ENCODE results near the gene IGSF8.

The IGSF8 gene

DNA sequence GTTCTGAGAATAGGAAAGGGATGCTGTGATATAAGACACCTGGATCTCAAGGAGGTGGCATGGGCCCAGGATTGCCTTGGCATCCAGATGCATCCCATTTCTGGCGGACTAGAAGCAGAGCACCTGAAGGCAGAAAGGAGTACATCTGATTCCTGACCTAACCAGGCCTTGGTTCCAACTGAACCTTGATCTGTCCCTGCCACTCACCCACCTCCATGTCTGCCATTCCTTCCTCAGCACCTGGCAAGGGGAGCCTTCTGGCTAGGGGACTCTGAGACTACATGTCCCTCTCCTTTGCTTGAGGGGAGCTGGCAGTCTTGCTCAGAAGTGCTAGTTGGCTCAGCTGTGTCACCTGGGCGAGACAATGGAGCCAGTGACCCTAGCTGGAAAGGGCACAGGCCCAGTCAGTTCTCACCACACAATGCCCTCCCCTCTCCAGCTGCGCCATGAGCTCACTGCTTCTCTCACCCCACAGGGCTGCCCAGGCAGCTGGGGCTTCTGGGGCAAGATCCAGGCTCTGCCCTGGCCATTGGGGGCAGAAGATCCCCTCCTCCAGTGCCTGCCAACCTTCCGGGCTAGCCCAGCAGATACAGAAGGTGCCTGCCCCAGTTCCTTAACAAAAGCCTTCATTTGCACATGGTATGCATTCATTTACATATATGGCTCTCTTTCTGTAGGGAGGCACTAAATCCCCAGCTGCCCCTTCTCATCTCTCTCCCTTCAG, 2.9 kb downstream of the IGSF8 start:
- Mint-ChIP-seq H3K4me1 (peaks cover 36% of the 10 kb centered on the region), H3K27me3 (ENCODE audit: low read depth, poor library complexity) (peaks cover 18% of the 10 kb centered on the region), H3K9me3 (no peaks in the 10 kb centered on the region), H3K4me3 (no peak overlapping the region), H3K36me3 (ENCODE audit: low read depth) (no peaks in the 10 kb centered on the region), H3K27ac (no peak overlapping the region)
- no peak for DNase-seq
- TF ChIP-seq, protein P1, sequence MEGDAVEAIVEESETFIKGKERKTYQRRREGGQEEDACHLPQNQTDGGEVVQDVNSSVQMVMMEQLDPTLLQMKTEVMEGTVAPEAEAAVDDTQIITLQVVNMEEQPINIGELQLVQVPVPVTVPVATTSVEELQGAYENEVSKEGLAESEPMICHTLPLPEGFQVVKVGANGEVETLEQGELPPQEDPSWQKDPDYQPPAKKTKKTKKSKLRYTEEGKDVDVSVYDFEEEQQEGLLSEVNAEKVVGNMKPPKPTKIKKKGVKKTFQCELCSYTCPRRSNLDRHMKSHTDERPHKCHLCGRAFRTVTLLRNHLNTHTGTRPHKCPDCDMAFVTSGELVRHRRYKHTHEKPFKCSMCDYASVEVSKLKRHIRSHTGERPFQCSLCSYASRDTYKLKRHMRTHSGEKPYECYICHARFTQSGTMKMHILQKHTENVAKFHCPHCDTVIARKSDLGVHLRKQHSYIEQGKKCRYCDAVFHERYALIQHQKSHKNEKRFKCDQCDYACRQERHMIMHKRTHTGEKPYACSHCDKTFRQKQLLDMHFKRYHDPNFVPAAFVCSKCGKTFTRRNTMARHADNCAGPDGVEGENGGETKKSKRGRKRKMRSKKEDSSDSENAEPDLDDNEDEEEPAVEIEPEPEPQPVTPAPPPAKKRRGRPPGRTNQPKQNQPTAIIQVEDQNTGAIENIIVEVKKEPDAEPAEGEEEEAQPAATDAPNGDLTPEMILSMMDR (IDR thresholded peaks at IDR 0.05) = no peak

GRCh38 chr1:160094806-160095205, 3.6 kb downstream of the IGSF8 start:
- Mint-ChIP-seq H3K4me3 (no peak overlapping the region), H3K27me3 (ENCODE audit: low read depth, poor library complexity) (peaks cover 15% of the 10 kb centered on the region), H3K27ac (no peak overlapping the region), H3K36me3 (ENCODE audit: low read depth) (no peaks in the 10 kb centered on the region), H3K4me1 (peaks cover 36% of the 10 kb centered on the region), H3K9me3 (no peaks in the 10 kb centered on the region)
- TF ChIP-seq, protein P1 (IDR thresholded peaks at IDR 0.05) = no peak
- no peak for DNase-seq

- Mint-ChIP-seq H3K9me3 (no peaks in the 10 kb centered on the region), H3K4me1 (peaks cover 33% of the 10 kb centered on the region), H3K27ac (no peak overlapping the region), H3K4me3 (no peak overlapping the region), H3K27me3 (ENCODE audit: low read depth, poor library complexity) (peaks cover 12% of the 10 kb centered on the region), H3K36me3 (ENCODE audit: low read depth) (no peaks in the 10 kb centered on the region)
- DNase-seq = no peak
- TF ChIP-seq, protein P1 (IDR thresholded peaks at IDR 0.05) = no peak
Observed at GRCh38 chr1:160094291-160094625, 4.2 kb downstream of the IGSF8 start.

DNA sequence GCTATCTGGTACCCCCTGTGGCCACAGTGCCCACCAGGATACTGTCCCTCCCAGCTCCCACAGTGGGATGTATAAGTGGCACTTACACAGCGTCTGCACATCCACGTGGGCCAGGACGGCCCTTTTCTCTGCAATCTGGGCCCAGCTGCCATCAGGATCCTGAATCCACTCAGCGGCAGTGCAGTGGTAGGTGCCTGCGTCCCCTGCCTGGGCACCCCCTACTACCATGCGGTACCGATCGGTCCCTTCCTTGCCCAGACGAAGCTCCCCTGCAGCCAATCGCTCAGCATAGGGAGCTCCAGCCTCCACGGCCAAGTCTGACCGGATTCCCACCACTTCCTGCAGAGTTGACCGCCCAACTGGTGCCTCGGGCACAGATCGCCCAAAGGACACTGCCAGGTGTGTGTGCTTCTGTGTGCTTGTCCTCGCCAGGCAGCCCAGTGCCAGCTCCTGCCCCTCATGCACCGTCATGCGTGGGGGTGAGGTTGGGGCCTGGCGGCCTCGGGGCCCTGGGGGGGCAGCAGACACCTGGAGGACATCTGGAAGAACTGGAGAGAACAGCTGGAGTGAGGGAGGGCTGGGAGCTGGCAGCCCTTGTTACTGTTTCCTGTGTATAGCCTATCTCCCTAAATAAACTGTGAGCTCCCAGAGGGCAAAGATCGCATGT, 4.7 kb downstream of the IGSF8 start:
- TF ChIP-seq, protein P1 (IDR thresholded peaks at IDR 0.05) = no peak
- DNase-seq = no peak
- H3K27ac Mint-ChIP-seq = no peak overlapping the region
- peaks cover 14% of the 10 kb centered on the region for H3K27me3 Mint-ChIP-seq (ENCODE audit: low read depth, poor library complexity)
- peaks cover 30% of the 10 kb centered on the region for H3K4me1 Mint-ChIP-seq
- H3K4me3 Mint-ChIP-seq = no peak overlapping the region
- no peaks in the 10 kb centered on the region for H3K9me3 Mint-ChIP-seq
- H3K36me3 Mint-ChIP-seq (ENCODE audit: low read depth) = no peaks in the 10 kb centered on the region

- Mint-ChIP-seq H3K9me3 (no peaks in the 10 kb centered on the region), H3K4me3 (no peak overlapping the region), H3K4me1 (peaks cover 36% of the 10 kb centered on the region), H3K36me3 (ENCODE audit: low read depth) (no peaks in the 10 kb centered on the region), H3K27me3 (ENCODE audit: low read depth, poor library complexity) (peaks cover 14% of the 10 kb centered on the region), H3K27ac (no peak overlapping the region)
- no peak for DNase-seq
- TF ChIP-seq, protein P1 (IDR thresholded peaks at IDR 0.05) = no peak
Observed at GRCh38 chr1:160093069-160093395, 5.4 kb downstream of the IGSF8 start.

Measured in nephron progenitor cell (in vitro differentiated cells).